Heart right ventricle (tissue), 16 donors: ENCODE results near the gene LRRC56. TPM values are rescaled to one million over a fixed set of nuclear protein-coding genes. Genes with fewer than 3 reads are reported as not detected.

Experiments used
- ATAC-seq, 8 donors: fragments of 200-7000 bp; cut with Tn5 transposase; one replicate each; pipeline ENCODE4 v1.9.1; 2020; ENCODE audit warnings: mild to moderate bottlenecking in 8 of 8, moderate library complexity in 8 of 8, moderate number of reproducible peaks in 1 of 8
- DNase-seq, 2 donors: peaks; one replicate each; pipeline ENCODE4 v3.0.0-alpha.2; 2020
- H3K27ac ChIP-seq, 10 donors: fragments of 200-600 bp; sonication (generic) in 2 of 10; one replicate each; pipeline versions ENCODE4 v1.5.0 to v1.8.0; 2020 to 2022; ENCODE audit warnings: mild to moderate bottlenecking in 3 of 10
- H3K27me3 ChIP-seq, 7 donors: fragments of 200-600 bp; one replicate each; pipeline ENCODE4 v1.8.0; 2021 to 2022; ENCODE audit warnings: mild to moderate bottlenecking in 2 of 7
- H3K36me3 ChIP-seq, 9 donors: fragments of 200-600 bp; sonication (generic) in 1 of 9; one replicate each; pipeline versions ENCODE4 v1.5.0 to v1.8.0; 2020 to 2022; ENCODE audit warnings: mild to moderate bottlenecking in 2 of 9
- H3K4me1 ChIP-seq, 9 donors: fragments of 200-600 bp; sonication (generic) in 1 of 9; one replicate each; pipeline versions ENCODE4 v1.5.0 to v1.8.0; 2020 to 2022; ENCODE audit warnings: mild to moderate bottlenecking in 4 of 9
- H3K4me3 ChIP-seq, 10 donors: fragments of 200-600 bp; sonication (generic) in 2 of 10; one replicate each; pipeline versions ENCODE4 v1.5.0 to v1.8.0; 2020 to 2022; ENCODE audit warnings: mild to moderate bottlenecking in 7 of 10, moderate library complexity in 2 of 10
- H3K9me3 ChIP-seq, 11 donors: fragments of 200-600 bp in 10 of 11; sonication (generic) in 2 of 11; one replicate each; pipeline versions ENCODE4 v1.5.0 to v1.8.0; 2013 to 2022; ENCODE audit warnings: mild to moderate bottlenecking in 2 of 11, control low read depth in 1 of 11, moderate library complexity in 1 of 11
- CTCF ChIP-seq, 9 donors: fragments of 200-600 bp; sonication (generic) in 2 of 9; IDR thresholded peaks; one replicate each; pipeline versions ENCODE4 v1.5.0 to v1.8.0; 2021 to 2022; ENCODE audit warnings: antibody characterized with exemption in 9 of 9, mild to moderate bottlenecking in 5 of 9, moderate library complexity in 1 of 9
- WGBS, 2 donors: extraction: QIAGEN DNeasy Blood & Tissue Kit; methylation state at CpG; one replicate each; pipeline ENCODE4 v1.1.7; 2013; ENCODE audit warnings: inconsistent platforms in 1 of 2; 5-methylcytosine and 5-hydroxymethylcytosine counted together
- intact Hi-C, 10 donors: fragments of 100-400 bp; cut with DNase I; formaldehyde crosslinking; loops; one replicate each; pipeline versions ENCODE4 v1.11.1 to v1.14.2; 2022
- polyA plus RNA-seq, 2 donors: library from polyadenylated mRNA; stranded (reverse); fragments of 200-250 nt; gene quantifications; one replicate each; pipeline ENCODE4 v1.2.3, GENCODE V29; 2013
- total RNA-seq, 10 donors: library from RNA; stranded (reverse); fragmentation: NEBNext Ultra II Directional in 3 of 10; extraction: Animal tissue kit (Norgen Biotek cat#: 25700) in 3 of 10; gene quantifications; one replicate each; pipeline versions ENCODE4 v1.2.1 to v1.2.4, GENCODE V29; 2021 to 2023
- donor health status: Arrhythmogenic right ventricular cardiomyopathy.
- donor health status: ischemic (EF 13 %, LVEDD 7.1; RV severe dilation, severe dysfunction).
- donor health status: healthy with polysubstance abuse.
- donor health status: DM: no; HTN: yes; CAD: no.
- donor health status: DM: no; HTN: no; CAD: no.
- donor health status: ischemic (EF 25% LVEDD 6.9; RV normal size, moderate dysfunction).
- donor health status: ischemic (EF 25% LVEDD 5.7; RV mildly dilated, moderate dysfunction).
- donor health status: healthy.
- donor health status: DM: yes; HTN: yes; CAD: no.
- donor health status: Ischemic cardiomyopathy.
- donor health status: ischemic (EF 35%, LVEDD 5.7; RV mildly dilated, moderate dysfunction).
- donor health status: nonischemic (EF 11% LVEDD 7.7; RV severe dilation, severe dysfunction).
- donor health status: DM: yes; HTN: yes; CAD: no.
- donor health status: PGD.
- donor health status: ischemic (EF 29% LVEDD 5.4; RV normal size, mild dysfunction).
- donor health status: nonischemic (EF 23%, LVEDD 6.1; RV moderate dilation, normal function).

The LRRC56 gene
- total and polyA plus RNA-seq, 12 donors: 0.13 to 0.49 (median 0.21) TPM; not detected in 2

GRCh38 chr11:545171-545570, 7.8 kb downstream of the LRRC56 start:
- no peaks in the 10 kb centered on the region for H3K36me3 ChIP-seq
- H3K27ac ChIP-seq: no peak overlapping the region
- H3K4me1 ChIP-seq: no peaks in the 10 kb centered on the region
- peaks cover 0 to 10% (median 0%) of the 10 kb centered on the region in 7 donors for H3K27me3 ChIP-seq
- 82 to 89% methylated on average over 11 of the region's 11 CpGs for WGBS, 2 donors
- no peaks in the 10 kb centered on the region for H3K9me3 ChIP-seq
- H3K4me3 ChIP-seq: no peak overlapping the region
- ATAC-seq (no peak), DNase-seq (peak in 1 of 2 donors; percentile 8)
- intact Hi-C loops: no loop called here
- no peak for TF ChIP-seq CTCF (IDR thresholded peaks at IDR 0.05)

- WGBS, 2 donors: 75 to 79% methylated on average over 32 of the region's 32 CpGs
- no peak overlapping the region for H3K27ac ChIP-seq
- intact Hi-C loops: no loop called here
- no peak overlapping the region for H3K4me3 ChIP-seq
- no peaks in the 10 kb centered on the region for H3K9me3 ChIP-seq
- no peak for TF ChIP-seq CTCF (IDR thresholded peaks at IDR 0.05)
- no peak for DNase-seq
- H3K4me1 ChIP-seq: no peaks in the 10 kb centered on the region
- H3K36me3 ChIP-seq: no peaks in the 10 kb centered on the region
- peaks cover 9 to 43% (median 27%) of the 10 kb centered on the region in 7 donors for H3K27me3 ChIP-seq
- ATAC-seq: no peak
Measured at GRCh38 chr11:548700-549603, 11.6 kb downstream of the LRRC56 start.

GRCh38 chr11:550021-550745, 12.9 kb downstream of the LRRC56 start:
- ATAC-seq (no peak), DNase-seq (no peak)

More at GRCh38 chr11:550021-550745, 12.9 kb downstream of the LRRC56 start:
- no peaks in the 10 kb centered on the region for H3K9me3 ChIP-seq
- no peak overlapping the region for H3K27ac ChIP-seq
- WGBS, 2 donors: 94 to 95% methylated on average over 25 of the region's 25 CpGs
- peaks cover under 1 to 8% (median 7%) of the 10 kb centered on the region in 9 donors for H3K4me1 ChIP-seq
- H3K27me3 ChIP-seq: peaks cover 18 to 54% (median 37%) of the 10 kb centered on the region in 7 donors
- intact Hi-C loops: loop anchor here in 1 of 10 donors (5.0 kb wide), 1 partner anchor 172 kb away; no protein-coding TSS in a partner anchor
- H3K4me3 ChIP-seq: no peak overlapping the region
- no peak for TF ChIP-seq CTCF (IDR thresholded peaks at IDR 0.05)
- no peaks in the 10 kb centered on the region for H3K36me3 ChIP-seq
